ENCODE data around the gene SYT2.

GRCh38 chr1:202571719-202572339 lies 138.4 kb downstream of the SYT2 start:
- TF ChIP-seq, protein P1, sequence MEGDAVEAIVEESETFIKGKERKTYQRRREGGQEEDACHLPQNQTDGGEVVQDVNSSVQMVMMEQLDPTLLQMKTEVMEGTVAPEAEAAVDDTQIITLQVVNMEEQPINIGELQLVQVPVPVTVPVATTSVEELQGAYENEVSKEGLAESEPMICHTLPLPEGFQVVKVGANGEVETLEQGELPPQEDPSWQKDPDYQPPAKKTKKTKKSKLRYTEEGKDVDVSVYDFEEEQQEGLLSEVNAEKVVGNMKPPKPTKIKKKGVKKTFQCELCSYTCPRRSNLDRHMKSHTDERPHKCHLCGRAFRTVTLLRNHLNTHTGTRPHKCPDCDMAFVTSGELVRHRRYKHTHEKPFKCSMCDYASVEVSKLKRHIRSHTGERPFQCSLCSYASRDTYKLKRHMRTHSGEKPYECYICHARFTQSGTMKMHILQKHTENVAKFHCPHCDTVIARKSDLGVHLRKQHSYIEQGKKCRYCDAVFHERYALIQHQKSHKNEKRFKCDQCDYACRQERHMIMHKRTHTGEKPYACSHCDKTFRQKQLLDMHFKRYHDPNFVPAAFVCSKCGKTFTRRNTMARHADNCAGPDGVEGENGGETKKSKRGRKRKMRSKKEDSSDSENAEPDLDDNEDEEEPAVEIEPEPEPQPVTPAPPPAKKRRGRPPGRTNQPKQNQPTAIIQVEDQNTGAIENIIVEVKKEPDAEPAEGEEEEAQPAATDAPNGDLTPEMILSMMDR (IDR thresholded peaks at IDR 0.05) = peak; percentile 20 to 69 (median 60)
- TF ChIP-seq POLR2A (IDR thresholded peaks at IDR 0.05) = no peak
